ENCODE results near the gene SH2D4B. TPM values are rescaled to one million over a fixed set of nuclear protein-coding genes. Genes with fewer than 3 reads are reported as not detected.

Gene SH2D4B
- total RNA-seq, 1 experiment from 2014 or later: 0.22 TPM

GRCh38 chr10:80598084-80598798 is 60.5 kb downstream of the SH2D4B start:
- Histone ChIP-seq H3K9ac (ENCODE audit: low read length) (no peak overlapping the region), H4K20me1 (ENCODE audit: insufficient read depth) (no peaks in the 10 kb centered on the region), H3K27me3 (ENCODE audit: insufficient read depth, low read length) (no peaks in the 10 kb centered on the region), H3K9me2 (ENCODE audit: insufficient read depth) (no peaks in the 10 kb centered on the region), H3K9me3 (ENCODE audit: control insufficient read depth in 1 of 2, insufficient read depth in 1 of 2, low read depth in 1 of 2, low read length in 2 of 2) (no peaks in the 10 kb centered on the region), H3K4me3 (replicated peaks in 1 of 2; ENCODE audit: low read depth in 1 of 2, low read length in 2 of 2) (no peak overlapping the region), H3K4me1 (ENCODE audit: control insufficient read depth in 1 of 2, insufficient read depth in 2 of 2, low read length in 2 of 2) (0 out of 4 replicates have a peak, but pooled peaks cover 0 to 3% of the 10 kb centered on the region in 2 experiments), H2AFZ (ENCODE audit: low read depth, low read length, poor library complexity, severe bottlenecking) (no peak overlapping the region), H3K36me3 (ENCODE audit: control insufficient read depth in 1 of 2, insufficient read depth in 2 of 2, low read length in 2 of 2) (no peaks in the 10 kb centered on the region), H3K4me2 (ENCODE audit: low read length) (no peak overlapping the region), H3K27ac (ENCODE audit: low read depth, low read length) (no peak overlapping the region), H3K79me2 (ENCODE audit: insufficient read depth, low read length) (no peaks in the 10 kb centered on the region)
- no peak for TF ChIP-seq RAD21 (IDR thresholded peaks at IDR 0.05; ENCODE audit: low read depth)
- no peak for TF ChIP-seq ATF3 (IDR thresholded peaks at IDR 0.05)
- TF ChIP-seq EZH2 (IDR thresholded peaks at IDR 0.05): no peak
- TF ChIP-seq CTCF (IDR thresholded peaks at IDR 0.05 in 2 of 3, conservative IDR thresholded peaks at IDR 0.05 in 1 of 3; ENCODE audit: borderline replicate concordance in 1 of 3, insufficient read depth in 1 of 3, low read depth in 2 of 3, low read length in 2 of 3): no peak
- TF ChIP-seq EGR1 (IDR thresholded peaks at IDR 0.05; ENCODE audit: low read depth): no peak
- no peak for TF ChIP-seq CEBPB (IDR thresholded peaks at IDR 0.05; ENCODE audit: low read depth)
- no peak for TF ChIP-seq YY1 (IDR thresholded peaks at IDR 0.05; ENCODE audit: extremely low read depth, insufficient replicate concordance, low read depth, low read length)
- no peak for TF ChIP-seq EZH2phosphoT487 (IDR thresholded peaks at IDR 0.05; ENCODE audit: borderline replicate concordance)
- no peak for TF ChIP-seq CBX3 (IDR thresholded peaks at IDR 0.05; ENCODE audit: low read depth)
- TF ChIP-seq ZNF274 (IDR thresholded peaks at IDR 0.05; ENCODE audit: low read depth, low read length): no peak
- TF ChIP-seq POLR2A (IDR thresholded peaks at IDR 0.05; ENCODE audit: borderline replicate concordance, extremely low read depth, insufficient read depth, insufficient read length): no peak
- no peak for TF ChIP-seq SP1 (IDR thresholded peaks at IDR 0.05; ENCODE audit: low read depth)
- no peak for TF ChIP-seq FOSL1 (IDR thresholded peaks at IDR 0.05; ENCODE audit: low read depth)
- TF ChIP-seq REST (IDR thresholded peaks at IDR 0.05; ENCODE audit: low read depth): no peak
- no peak for TF ChIP-seq ZFX (IDR thresholded peaks at IDR 0.05)
- TF ChIP-seq SRF (IDR thresholded peaks at IDR 0.05; ENCODE audit: low read depth): no peak
- TF ChIP-seq, protein P1, sequence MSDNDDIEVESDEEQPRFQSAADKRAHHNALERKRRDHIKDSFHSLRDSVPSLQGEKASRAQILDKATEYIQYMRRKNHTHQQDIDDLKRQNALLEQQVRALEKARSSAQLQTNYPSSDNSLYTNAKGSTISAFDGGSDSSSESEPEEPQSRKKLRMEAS (IDR thresholded peaks at IDR 0.05): no peak
- no peak for TF ChIP-seq ELF1 (IDR thresholded peaks at IDR 0.05; ENCODE audit: borderline replicate concordance, low read depth)
- TF ChIP-seq SIN3A (IDR thresholded peaks at IDR 0.05; ENCODE audit: low read depth): no peak
- TF ChIP-seq ZBTB33 (IDR thresholded peaks at IDR 0.05; ENCODE audit: extremely low read depth, insufficient replicate concordance, low read length): no peak
- no TSS peak for BruUV-seq (replicated peaks)
- POLR2A ChIA-PET: no interaction called here
- ATAC-seq (no peak), DNase-seq (ENCODE audit: low read depth, low spot score) (no peak)
- CTCF ChIA-PET: interaction anchor here (1.8 kb wide), 1 partner anchor 14 kb away, joined by 7 read pairs; no protein-coding TSS in a partner anchor
- RAD21 ChIA-PET (ENCODE audit: low non-redundant PET in 1 of 2, low total read pairs in 2 of 2, uncharacterized antibody in 2 of 2, unreplicated experiment in 2 of 2): no interaction called here
- intact Hi-C loops (cut with micrococcal nuclease): loop anchor here (10.0 kb wide), 1 partner anchor 213 kb away; no protein-coding TSS in a partner anchor
